ENCODE data around the gene CHKA.

Gene CHKA

DNA sequence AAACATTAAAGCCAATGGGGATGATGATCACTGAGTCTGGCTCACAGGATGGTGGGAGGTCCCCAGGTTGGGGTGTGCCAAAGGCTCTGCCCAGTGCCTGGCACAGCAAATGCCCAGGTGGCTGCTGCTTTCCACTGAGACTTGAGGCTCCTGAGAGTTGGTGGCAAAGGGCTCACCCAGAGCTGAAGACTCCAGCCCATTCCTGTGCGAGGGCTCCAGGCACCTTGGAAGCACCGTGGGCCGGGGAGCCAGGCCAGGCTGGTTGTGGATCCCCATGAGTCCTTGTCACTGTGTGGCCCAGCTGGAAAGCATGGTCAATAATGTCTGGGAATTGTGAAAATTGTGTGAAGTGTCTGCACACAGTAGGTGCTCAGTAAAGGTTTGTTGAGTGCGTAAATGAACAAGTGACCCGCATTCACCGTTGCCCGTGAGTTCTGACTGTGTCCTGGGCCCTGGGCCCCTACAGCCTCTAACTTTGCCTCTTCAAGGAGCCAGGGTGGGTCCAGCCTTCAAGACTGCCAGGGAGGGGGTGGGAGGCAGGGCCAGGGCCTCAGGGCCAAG, 114.5 kb downstream of the CHKA start:
- no peak overlapping the region for H3K4me3 ChIP-seq (replicated peaks; ENCODE audit: insufficient read depth, low read length)
- DNase-seq (ENCODE audit: low read depth in 1 of 2, low spot score in 1 of 2): no peak
- no peak for TF ChIP-seq CTCF (IDR thresholded peaks at IDR 0.05; ENCODE audit: insufficient read depth, low read length)
- TF ChIP-seq GABPA (IDR thresholded peaks at IDR 0.05; ENCODE audit: low read depth): no peak
- TF ChIP-seq REST (IDR thresholded peaks at IDR 0.05; ENCODE audit: insufficient replicate concordance, low read depth): no peak
- no peak for TF ChIP-seq SPI1 (IDR thresholded peaks at IDR 0.05; ENCODE audit: borderline replicate concordance, low read depth)
- no peak for TF ChIP-seq POLR2AphosphoS5 (IDR thresholded peaks at IDR 0.05; ENCODE audit: low read depth)

GRCh38 chr11:68004551-68005335, 116.4 kb downstream of the CHKA start:
- TF ChIP-seq POLR2AphosphoS5 (IDR thresholded peaks at IDR 0.05; ENCODE audit: low read depth) (no peak), REST (IDR thresholded peaks at IDR 0.05; ENCODE audit: insufficient replicate concordance, low read depth) (no peak), SPI1 (IDR thresholded peaks at IDR 0.05; ENCODE audit: borderline replicate concordance, low read depth) (no peak; the same call in 1 of the 2 replicates), GABPA (IDR thresholded peaks at IDR 0.05; ENCODE audit: low read depth) (no peak), CTCF (IDR thresholded peaks at IDR 0.05; ENCODE audit: insufficient read depth, low read length) (no peak)
- peak overlapping the region; percentile 73; the same call in 1 of the 2 replicates for H3K4me3 ChIP-seq (replicated peaks; ENCODE audit: insufficient read depth, low read length)
- no peak for DNase-seq (ENCODE audit: low read depth in 1 of 2, low spot score in 1 of 2)
- H3K27me3 ChIP-seq (ENCODE audit: insufficient read depth, poor library complexity, severe bottlenecking): no peaks in the 10 kb centered on the region
- peak overlapping the region; percentile 77 for H3K27ac ChIP-seq (replicated peaks)

More for the DNA sequence above, 114.5 kb downstream of the CHKA start:
- no peaks in the 10 kb centered on the region for H3K27me3 ChIP-seq (ENCODE audit: insufficient read depth, poor library complexity, severe bottlenecking)
- no peak overlapping the region for H3K27ac ChIP-seq (replicated peaks)

DNA sequence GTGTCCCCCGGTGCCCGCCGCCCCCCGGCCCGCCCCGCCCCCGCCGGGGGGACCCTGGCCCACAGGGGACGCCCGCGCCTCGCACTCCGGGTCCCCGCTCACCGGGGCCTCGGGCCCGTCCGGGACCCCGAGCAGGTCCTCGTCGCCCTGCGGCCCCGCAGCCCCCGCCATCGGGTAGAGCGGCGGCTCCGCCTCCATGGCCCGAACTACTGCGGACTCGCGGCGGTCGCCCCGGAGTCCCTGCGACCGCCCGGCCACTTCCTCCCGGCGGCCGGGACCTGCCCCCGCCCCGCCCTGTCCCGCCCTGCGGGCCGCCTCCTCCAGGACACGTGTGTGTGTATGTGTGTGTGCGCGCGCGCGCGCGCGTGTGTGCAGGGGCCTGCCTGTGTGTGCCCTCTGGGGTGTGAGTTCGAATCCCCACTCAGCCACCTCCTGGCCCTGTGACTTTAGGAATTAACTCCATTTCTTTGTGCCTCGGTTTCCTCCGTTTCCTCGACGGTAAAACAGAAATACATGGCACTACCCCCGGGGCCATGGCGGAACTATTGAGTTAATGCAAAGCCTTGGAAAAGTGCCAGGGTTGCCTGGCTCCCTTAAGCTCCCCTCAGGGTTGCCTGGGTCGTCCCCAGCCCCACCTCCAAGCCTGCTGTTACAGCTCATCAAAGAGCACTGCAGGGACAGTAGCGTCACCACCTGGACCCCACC, 117.2 kb downstream of the CHKA start, which contains the start of gene UNC93B1:
Gene UNC93B1 (minus strand): TSS at position 252 of the 705 bp plus-strand sequence. CDS start 54 bp downstream, at position 198.
- Histone ChIP-seq H3K27me3 (ENCODE audit: insufficient read depth, poor library complexity, severe bottlenecking) (no peaks in the 10 kb centered on the region), H3K27ac (replicated peaks) (peak within 1 kb of the TSS; percentile 77), H3K4me3 (replicated peaks; ENCODE audit: insufficient read depth, low read length) (peak within 1 kb of the TSS; percentile 73)
- peak; percentile 38; the same call in 1 of the 2 replicates for TF ChIP-seq POLR2AphosphoS5 (IDR thresholded peaks at IDR 0.05; ENCODE audit: low read depth)
- 0 out of 2 replicates have a peak, but pooled peaks have one; percentile 22 for TF ChIP-seq GABPA (IDR thresholded peaks at IDR 0.05; ENCODE audit: low read depth)
- TF ChIP-seq CTCF (IDR thresholded peaks at IDR 0.05; ENCODE audit: insufficient read depth, low read length): no peak
- TF ChIP-seq SPI1 (IDR thresholded peaks at IDR 0.05; ENCODE audit: borderline replicate concordance, low read depth): peak; percentile 91
- no peak for TF ChIP-seq REST (IDR thresholded peaks at IDR 0.05; ENCODE audit: insufficient replicate concordance, low read depth)
- peak; percentile 91 to 95 for DNase-seq (ENCODE audit: low read depth in 1 of 2, low spot score in 1 of 2)

All from HL-60 (cell line).